Sigmoid colon (tissue), 7 donors: Measurements from ENCODE around the gene VEPH1. TPM values are rescaled to one million over a fixed set of nuclear protein-coding genes. Genes with fewer than 3 reads are reported as not detected.

Experiments
- DNase-seq: peaks from one replicate; pipeline ENCODE4 v3.0.0-alpha.2; 2019
- H3K27ac ChIP-seq, 4 donors: fragments of 200-600 bp; sonication (generic); one replicate each; pipeline ENCODE4 v1.5.1; 2016 to 2019; ENCODE audit warnings: mild to moderate bottlenecking in 1 of 4
- H3K27me3 ChIP-seq, 3 donors: fragments of 200-600 bp; sonication (generic); one replicate each; pipeline ENCODE4 v1.5.1; 2019; ENCODE audit warnings: mild to moderate bottlenecking in 1 of 3
- H3K36me3 ChIP-seq, 4 donors: fragments of 200-600 bp; sonication (generic); one replicate each; pipeline ENCODE4 v1.5.1; 2016 to 2019
- H3K4me1 ChIP-seq, 4 donors: fragments of 200-600 bp; sonication (generic); one replicate each; pipeline ENCODE4 v1.5.1; 2017 to 2019
- H3K4me3 ChIP-seq, 4 donors: fragments of 200-600 bp; sonication (generic); one replicate each; pipeline ENCODE4 v1.5.1; 2017 to 2019; ENCODE audit warnings: mild to moderate bottlenecking in 2 of 4, moderate library complexity in 1 of 4
- H3K9me3 ChIP-seq, 4 donors: fragments of 200-600 bp in 3 of 4; sonication (generic) in 3 of 4; one replicate each; pipeline versions ENCODE4 v1.5.1 to v1.6.1; 2013 to 2019
- EP300 ChIP-seq, 4 donors: sonication (generic); formaldehyde crosslinking; IDR thresholded peaks; one replicate each; pipeline ENCODE4 v1.6.1; 2017; ENCODE audit warnings: antibody characterized with exemption in 4 of 4
- POLR2A ChIP-seq, 2 donors: fragments of 450-650 bp; IDR thresholded peaks; one replicate each; pipeline ENCODE4 v1.6.1; 2016; ENCODE audit warnings: antibody characterized with exemption in 2 of 2, mild to moderate bottlenecking in 2 of 2, moderate library complexity in 2 of 2
- POLR2AphosphoS5 ChIP-seq, 4 donors: sonication (generic); formaldehyde crosslinking; IDR thresholded peaks; one replicate each; pipeline ENCODE4 v1.6.1; 2017; ENCODE audit warnings: antibody characterized with exemption in 4 of 4
- WGBS, 2 donors: extraction: QIAGEN DNeasy Blood & Tissue Kit; methylation state at CpG; one replicate each; pipeline ENCODE4 v1.1.7; 2013; 5-methylcytosine and 5-hydroxymethylcytosine counted together
- intact Hi-C: fragments of 100-400 bp; cut with DNase I; formaldehyde crosslinking; loops from one replicate; pipeline ENCODE4 v1.15.1; 2023
- polyA plus RNA-seq, 3 donors: library from polyadenylated mRNA; stranded (reverse); fragments of 200-250 nt; gene quantifications; one replicate each; pipeline ENCODE4 v1.2.3, GENCODE V29; 2013
- total RNA-seq, 4 donors: library from RNA; depleted of rRNA; stranded (reverse); fragments of >200 nt; gene quantifications; one replicate each; pipeline ENCODE4 v1.1.0, GENCODE V29; 2016
- TF ChIP-seq, protein P1 (sequence below), 4 experiments: fragments of 450-650 bp in 3 of 4; fragments of 200-600 bp in 1 of 4; IDR thresholded peaks; one replicate each; pipeline ENCODE4 v1.5.1; 2016 to 2019; ENCODE audit warnings: antibody characterized with exemption in 4 of 4, mild to moderate bottlenecking in 3 of 4, moderate library complexity in 2 of 4
- donor health status: healthy with polysubstance abuse.
- donor health status: Bipolar disorder and iron deficiency.
- donor health status: healthy.

Gene VEPH1
- total and polyA plus RNA-seq, 7 donors, result 0.14 to 1.8 (median 0.87) TPM; not detected in 1

DNA sequence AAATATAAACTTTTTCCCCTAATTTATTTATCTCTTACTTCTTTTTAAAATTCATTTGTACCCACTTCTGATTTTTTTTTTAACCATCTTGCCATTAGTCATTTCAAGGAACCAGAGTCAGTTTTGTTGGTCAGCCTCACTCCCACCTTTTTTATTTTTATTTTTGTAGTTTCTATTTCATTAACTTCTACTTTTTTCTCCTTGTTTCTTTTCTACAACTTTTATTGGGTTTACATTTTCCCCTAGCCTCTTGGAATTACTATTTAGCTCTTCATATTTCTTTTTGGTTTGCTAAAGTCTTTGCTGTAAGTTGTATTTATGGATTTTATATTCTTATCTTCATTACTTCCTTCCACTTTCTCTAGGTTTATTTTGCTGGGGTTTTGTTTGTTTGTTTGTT lies 13.7 kb upstream of the VEPH1 start:
- H3K36me3 ChIP-seq, result no peaks in the 10 kb centered on the region
- no peak overlapping the region for H3K4me3 ChIP-seq
- intact Hi-C loops, result no loop called here

DNA sequence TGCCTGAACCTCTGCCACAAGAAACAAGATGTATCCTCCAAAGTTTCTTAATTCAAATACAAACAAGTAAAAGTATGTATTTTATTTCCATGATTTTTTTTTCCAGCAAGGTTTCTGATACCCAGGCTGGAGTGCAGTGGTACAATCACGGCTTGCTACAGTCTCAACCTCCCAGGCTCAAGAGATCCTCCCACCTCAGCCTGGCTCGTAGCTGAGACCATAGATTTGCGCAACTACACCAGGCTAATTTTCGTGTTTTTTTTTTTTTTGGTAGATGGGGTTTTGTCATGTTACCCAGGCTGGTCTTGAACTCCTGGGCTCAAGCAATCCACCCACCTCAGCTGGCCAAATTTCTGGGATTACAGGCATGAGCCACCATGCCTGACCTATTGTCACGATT lies 12.2 kb upstream of the VEPH1 start:
- WGBS, 2 donors, result 67 to 75% methylated on average over 5 of the region's 5 CpGs
- Histone ChIP-seq H3K27me3 (no peaks in the 10 kb centered on the region), H3K27ac (no peak overlapping the region), H3K36me3 (no peaks in the 10 kb centered on the region), H3K4me3 (no peak overlapping the region), H3K4me1 (no peaks in the 10 kb centered on the region), H3K9me3 (no peaks in the 10 kb centered on the region)
- intact Hi-C loops, result no loop called here
- no peak for DNase-seq
- TF ChIP-seq POLR2A (IDR thresholded peaks at IDR 0.05), result no peak

More for the DNA sequence above, 13.7 kb upstream of the VEPH1 start:
- TF ChIP-seq POLR2AphosphoS5 (IDR thresholded peaks at IDR 0.05), result no peak
- no peak for TF ChIP-seq EP300 (IDR thresholded peaks at IDR 0.05)
- TF ChIP-seq, protein P1, sequence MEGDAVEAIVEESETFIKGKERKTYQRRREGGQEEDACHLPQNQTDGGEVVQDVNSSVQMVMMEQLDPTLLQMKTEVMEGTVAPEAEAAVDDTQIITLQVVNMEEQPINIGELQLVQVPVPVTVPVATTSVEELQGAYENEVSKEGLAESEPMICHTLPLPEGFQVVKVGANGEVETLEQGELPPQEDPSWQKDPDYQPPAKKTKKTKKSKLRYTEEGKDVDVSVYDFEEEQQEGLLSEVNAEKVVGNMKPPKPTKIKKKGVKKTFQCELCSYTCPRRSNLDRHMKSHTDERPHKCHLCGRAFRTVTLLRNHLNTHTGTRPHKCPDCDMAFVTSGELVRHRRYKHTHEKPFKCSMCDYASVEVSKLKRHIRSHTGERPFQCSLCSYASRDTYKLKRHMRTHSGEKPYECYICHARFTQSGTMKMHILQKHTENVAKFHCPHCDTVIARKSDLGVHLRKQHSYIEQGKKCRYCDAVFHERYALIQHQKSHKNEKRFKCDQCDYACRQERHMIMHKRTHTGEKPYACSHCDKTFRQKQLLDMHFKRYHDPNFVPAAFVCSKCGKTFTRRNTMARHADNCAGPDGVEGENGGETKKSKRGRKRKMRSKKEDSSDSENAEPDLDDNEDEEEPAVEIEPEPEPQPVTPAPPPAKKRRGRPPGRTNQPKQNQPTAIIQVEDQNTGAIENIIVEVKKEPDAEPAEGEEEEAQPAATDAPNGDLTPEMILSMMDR (IDR thresholded peaks at IDR 0.05), result no peak
- TF ChIP-seq POLR2A (IDR thresholded peaks at IDR 0.05), result no peak
- DNase-seq, result no peak
- no peaks in the 10 kb centered on the region for H3K4me1 ChIP-seq
- no peak overlapping the region for H3K27ac ChIP-seq
- H3K27me3 ChIP-seq, result no peaks in the 10 kb centered on the region
- no peaks in the 10 kb centered on the region for H3K9me3 ChIP-seq

DNA sequence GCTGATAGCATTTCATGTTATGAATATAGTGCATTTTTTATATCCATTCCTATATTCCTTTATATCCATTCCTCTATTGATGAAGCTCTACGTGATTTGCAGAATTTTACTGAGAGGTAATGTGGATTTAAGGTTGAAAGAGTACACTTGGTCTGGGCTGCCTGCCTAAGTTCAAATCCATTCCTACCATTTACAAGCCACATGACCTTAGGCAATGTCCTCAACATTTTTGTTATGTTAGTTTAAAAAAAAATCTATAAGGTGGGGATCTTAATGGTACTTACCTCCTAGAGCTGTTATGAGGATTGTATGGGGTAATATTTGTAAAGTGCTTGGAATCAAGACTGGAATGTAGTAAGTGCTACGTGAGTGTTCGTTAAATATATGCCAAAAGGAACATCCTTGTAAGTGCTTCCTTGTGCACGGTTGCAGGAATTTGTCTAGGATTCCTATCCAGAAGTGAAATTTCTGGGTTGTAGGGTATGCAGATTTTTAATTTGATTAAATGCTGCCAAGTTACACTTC lies 11.2 kb upstream of the VEPH1 start:
- H3K4me1 ChIP-seq, result no peaks in the 10 kb centered on the region
- H3K4me3 ChIP-seq, result no peak overlapping the region
- 50 to 76% methylated on average over 4 of the region's 4 CpGs for WGBS, 2 donors
- H3K27me3 ChIP-seq, result no peaks in the 10 kb centered on the region
- H3K36me3 ChIP-seq, result no peaks in the 10 kb centered on the region
- no peaks in the 10 kb centered on the region for H3K9me3 ChIP-seq
- no peak overlapping the region for H3K27ac ChIP-seq
- TF ChIP-seq EP300 (IDR thresholded peaks at IDR 0.05), result no peak
- no peak for TF ChIP-seq POLR2A (IDR thresholded peaks at IDR 0.05)
- TF ChIP-seq, protein P1 (IDR thresholded peaks at IDR 0.05), result no peak
- TF ChIP-seq POLR2AphosphoS5 (IDR thresholded peaks at IDR 0.05), result no peak
- DNase-seq, result no peak
- intact Hi-C loops, result no loop called here

DNA sequence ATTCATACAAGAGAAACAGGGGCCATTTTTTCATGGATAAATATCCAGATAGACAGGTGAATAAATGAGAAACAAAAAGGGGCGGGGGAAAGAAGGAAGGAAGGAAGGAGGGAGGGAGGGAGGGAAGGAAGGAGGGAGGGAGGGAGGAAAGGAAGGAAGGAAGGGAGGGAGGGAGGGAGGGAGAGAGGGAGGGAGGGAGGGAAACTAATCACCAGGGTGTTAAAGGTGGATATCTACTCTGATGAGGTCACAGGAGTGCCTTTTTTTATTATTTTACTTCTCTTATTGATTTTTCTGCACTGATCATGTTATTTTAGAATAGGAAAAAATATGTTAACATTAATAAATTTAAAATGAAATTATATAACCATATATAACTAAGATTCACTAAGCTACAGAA lies 10.4 kb upstream of the VEPH1 start:
- no peak for DNase-seq
- TF ChIP-seq POLR2A (IDR thresholded peaks at IDR 0.05), result no peak
- TF ChIP-seq POLR2AphosphoS5 (IDR thresholded peaks at IDR 0.05), result no peak
- TF ChIP-seq EP300 (IDR thresholded peaks at IDR 0.05), result no peak
- TF ChIP-seq, protein P1 (IDR thresholded peaks at IDR 0.05), result no peak
- no peaks in the 10 kb centered on the region for H3K36me3 ChIP-seq
- 87 to 89% methylated on average over 1 of the region's 1 CpG for WGBS, 2 donors
- no peaks in the 10 kb centered on the region for H3K27me3 ChIP-seq
- H3K4me1 ChIP-seq, result no peaks in the 10 kb centered on the region
- H3K4me3 ChIP-seq, result no peak overlapping the region
- intact Hi-C loops, result no loop called here
- H3K9me3 ChIP-seq, result no peaks in the 10 kb centered on the region
- H3K27ac ChIP-seq, result no peak overlapping the region

DNA sequence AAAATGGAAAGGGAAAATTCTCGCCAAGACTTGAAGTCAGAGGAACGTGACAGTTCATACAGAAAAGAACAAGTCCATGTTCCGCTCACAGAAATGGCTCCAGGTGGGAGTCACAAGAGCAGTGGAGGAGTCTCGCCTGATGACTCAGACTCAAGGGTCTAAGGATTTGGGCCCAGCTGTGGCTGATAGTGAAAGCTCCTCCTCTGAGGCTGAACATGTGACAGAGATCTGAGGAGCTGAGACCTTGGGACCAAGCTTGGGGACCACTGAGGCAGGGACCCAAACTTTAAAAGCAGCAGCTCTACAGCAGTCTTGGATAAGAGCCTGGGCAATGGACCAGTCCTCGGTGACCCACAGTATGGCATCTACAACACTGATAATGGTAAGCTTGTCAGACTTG lies 9.3 kb upstream of the VEPH1 start:
- Histone ChIP-seq H3K4me3 (no peak overlapping the region), H3K9me3 (no peaks in the 10 kb centered on the region), H3K36me3 (no peaks in the 10 kb centered on the region), H3K27ac (no peak overlapping the region), H3K27me3 (no peaks in the 10 kb centered on the region), H3K4me1 (no peaks in the 10 kb centered on the region)
- intact Hi-C loops, result no loop called here
- WGBS, 2 donors, result 86 to 89% methylated on average over 5 of the region's 5 CpGs
- DNase-seq, result no peak
- TF ChIP-seq EP300 (IDR thresholded peaks at IDR 0.05), result no peak
- TF ChIP-seq POLR2A (IDR thresholded peaks at IDR 0.05), result no peak
- TF ChIP-seq, protein P1 (IDR thresholded peaks at IDR 0.05), result no peak
- no peak for TF ChIP-seq POLR2AphosphoS5 (IDR thresholded peaks at IDR 0.05)
